DMS53 (cell line): ENCODE measurements around the gene CA5A.

Experiments used
- DNase-seq: peaks from one replicate; lab custom pipeline; 2025; lab: John Stamatoyannopoulos, UW

The CA5A gene

DNA sequence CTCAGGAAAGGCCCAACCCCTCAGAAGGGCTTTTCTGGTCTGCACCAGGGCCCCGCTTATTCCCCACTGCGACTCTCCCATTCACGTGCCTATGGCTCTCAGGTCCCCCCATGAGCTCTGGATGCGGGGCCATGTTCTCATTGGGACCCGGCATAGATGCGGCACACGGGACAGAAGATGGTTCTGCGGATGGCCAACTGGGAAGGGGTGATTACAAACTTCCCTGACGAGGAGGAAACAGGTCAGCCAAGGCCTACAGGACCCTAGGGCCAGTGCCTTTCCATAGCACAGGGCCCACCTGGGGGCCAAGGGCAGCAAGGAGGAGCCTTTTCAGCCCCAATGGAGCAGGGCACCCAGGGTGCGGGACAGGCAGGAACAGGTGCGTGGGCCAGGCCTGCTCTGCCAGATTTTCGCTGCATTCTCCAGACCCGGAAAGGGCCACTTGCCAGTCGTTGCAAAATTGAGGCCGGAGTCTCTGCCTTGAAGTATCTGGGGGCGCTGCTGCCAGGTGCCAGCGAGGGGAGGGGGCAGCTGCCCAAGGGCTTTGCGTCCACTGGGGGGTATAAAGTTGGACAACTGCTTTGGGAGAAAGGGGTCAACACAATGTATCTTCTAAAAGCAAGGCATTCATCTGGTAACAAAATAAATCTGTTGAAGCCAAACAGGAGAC, 87.5 kb downstream of the CA5A start:
- DNase-seq: no peak

DNA sequence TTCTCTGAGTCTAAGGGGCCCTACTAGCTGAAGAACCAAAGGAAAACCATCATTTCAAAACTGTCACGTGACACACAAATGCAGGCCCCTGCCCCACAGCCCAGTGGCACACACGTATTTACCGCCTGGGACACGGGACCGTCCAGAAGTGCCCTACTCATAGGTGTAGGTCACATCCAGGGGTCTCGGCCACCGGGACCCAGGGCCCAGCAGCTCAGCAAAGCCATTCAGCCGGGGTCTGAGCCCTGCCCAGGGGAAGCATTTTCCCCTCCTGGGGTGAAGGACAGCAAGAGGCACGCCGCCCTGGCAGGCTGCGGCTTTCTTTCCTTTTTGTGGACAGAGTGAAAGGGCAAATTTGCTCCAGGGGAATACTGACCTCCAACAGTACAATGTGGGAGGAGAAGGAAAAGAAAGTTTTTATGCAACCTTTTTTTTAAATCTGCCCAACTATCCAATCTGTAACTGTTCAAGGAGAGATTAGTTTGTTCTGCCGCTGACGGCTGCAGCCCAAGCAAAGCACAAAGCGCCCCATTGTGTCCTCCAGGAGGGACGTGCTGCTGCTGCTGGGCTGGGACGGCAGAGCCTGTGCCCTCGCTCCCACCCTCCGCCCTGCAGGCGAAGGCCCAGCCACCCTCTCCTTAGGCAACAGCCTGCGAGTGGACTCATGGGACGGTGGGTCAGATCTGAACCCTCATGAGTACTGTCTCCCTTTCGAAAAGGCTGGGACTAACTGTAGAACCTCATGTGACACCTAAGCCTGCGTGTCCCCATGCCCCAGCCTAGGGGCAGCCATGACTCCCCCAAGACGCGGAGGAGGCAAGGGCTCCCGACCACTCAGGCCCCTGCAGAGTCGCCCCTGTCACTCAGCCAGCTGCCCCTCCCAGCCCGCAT, 88.3 kb downstream of the CA5A start:
- no peak for DNase-seq

DNA sequence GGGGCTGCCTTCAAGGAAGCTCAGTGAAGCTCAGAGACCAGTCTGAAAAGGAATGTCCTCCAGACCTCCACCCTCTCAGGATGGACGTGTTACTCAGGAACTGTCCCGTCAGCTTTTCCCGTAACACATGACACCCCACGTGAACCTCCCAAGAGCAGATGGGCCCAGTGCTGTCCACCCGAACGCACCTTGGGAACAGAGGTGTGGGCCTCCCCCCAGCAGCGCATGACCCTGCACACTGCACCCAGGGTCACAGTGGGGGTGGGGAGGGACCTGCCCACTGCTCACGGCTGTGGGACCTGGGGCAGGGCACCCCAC, 88.9 kb downstream of the CA5A start:
- no peak for DNase-seq

DNA sequence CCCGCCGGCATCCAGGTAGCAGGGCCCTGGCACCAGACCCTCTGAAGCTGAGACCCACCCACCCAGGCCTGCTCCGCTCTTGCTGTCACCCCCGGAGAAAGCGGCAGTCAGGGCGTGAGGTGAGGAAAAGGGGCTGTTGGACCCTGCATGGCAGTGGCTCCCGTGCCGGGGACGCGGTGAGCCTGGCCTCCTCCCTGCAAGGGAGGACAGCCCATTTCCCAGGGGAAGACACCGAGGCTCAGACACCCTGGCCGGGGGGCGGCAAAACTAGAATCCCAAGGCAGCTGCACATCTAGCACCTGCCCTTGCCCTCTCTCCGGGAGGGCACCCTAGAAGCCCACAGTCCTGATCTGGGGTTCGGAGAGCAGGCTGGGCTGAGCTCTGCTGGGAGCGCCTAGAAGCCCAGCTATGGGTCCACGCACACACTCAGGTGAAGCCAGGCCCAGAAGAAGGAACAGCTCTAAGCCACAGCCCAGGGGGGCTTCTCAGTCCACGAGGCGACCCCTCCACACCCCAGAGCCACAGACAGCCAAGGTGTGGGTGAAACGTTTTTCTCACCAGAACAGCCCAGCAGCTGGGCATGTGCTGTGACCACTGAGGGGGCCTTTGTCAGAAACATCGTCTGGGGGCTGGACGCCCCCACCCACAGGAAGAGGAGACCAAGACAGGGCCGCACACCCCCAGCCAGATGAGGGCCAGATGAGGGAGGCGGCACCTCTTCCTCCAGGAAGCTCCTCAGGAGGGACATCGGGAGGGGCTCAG, 89.4 kb downstream of the CA5A start:
- DNase-seq: no peak

DNA sequence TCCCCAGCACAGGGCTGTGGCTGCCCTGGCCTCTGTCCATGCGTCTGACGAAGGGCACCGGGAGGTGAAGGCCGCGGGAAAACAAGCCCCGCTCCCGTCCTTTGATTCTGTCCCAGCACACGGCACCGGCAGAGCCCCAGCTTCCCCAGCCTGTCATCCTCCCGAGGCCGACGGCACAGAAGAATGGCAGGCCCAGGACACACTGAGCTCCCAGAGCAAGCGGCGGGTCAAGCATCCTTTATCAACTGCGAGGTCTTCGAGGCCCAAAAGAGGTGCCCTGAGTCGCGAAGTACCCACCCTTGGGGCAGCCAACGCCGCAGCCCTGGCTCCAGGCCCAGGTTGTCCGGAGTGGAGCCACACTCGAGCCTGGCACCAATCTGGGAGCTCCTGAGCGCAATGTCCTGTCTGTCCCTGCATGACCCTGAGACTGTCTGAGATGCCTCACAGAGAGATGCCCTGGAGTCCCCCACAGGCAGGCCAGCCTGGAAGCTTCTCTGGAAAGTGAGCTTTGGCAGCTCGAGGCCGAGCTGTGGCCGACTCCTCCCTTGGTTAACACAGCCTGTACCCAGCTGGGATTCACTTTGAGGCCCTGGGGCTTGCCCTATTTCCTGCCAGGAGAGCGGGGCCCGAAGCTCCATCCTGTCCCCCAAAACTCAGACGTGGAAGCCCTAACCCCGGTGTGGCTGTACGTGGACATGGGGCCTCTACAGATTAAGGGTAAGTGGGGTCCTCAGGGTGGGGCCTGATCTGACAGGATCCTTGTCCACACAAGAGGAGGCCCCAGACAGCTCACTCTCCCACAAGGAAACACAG, 90.3 kb downstream of the CA5A start:
- no peak for DNase-seq

DNA sequence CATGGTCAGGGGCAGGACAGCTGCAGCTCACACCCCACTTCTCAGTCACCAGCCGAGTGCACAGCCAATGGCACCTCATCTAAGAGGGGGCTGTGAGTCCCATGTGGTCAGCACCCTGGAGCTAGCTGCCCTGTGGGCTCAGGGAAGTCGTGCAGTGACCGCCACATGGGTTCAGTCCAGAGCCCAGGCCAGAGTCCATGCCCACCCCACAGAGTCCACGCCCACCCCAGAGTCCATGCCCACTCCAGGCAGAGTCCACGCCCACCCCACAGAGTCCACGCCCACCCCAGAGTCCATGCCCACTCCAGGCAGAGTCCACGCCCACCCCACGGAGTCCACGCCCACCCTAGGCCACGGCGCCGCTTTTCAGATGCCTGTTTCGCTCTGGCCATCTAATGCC, 91.1 kb downstream of the CA5A start:
- DNase-seq: no peak

GRCh38 chr16:87844809-87845208, 91.5 kb downstream of the CA5A start:
- DNase-seq: no peak

- no peak for DNase-seq
Observed at GRCh38 chr16:87844120-87844733, 92.1 kb downstream of the CA5A start.

GRCh38 chr16:87843678-87844105, 92.6 kb downstream of the CA5A start:
- DNase-seq: no peak

DNA sequence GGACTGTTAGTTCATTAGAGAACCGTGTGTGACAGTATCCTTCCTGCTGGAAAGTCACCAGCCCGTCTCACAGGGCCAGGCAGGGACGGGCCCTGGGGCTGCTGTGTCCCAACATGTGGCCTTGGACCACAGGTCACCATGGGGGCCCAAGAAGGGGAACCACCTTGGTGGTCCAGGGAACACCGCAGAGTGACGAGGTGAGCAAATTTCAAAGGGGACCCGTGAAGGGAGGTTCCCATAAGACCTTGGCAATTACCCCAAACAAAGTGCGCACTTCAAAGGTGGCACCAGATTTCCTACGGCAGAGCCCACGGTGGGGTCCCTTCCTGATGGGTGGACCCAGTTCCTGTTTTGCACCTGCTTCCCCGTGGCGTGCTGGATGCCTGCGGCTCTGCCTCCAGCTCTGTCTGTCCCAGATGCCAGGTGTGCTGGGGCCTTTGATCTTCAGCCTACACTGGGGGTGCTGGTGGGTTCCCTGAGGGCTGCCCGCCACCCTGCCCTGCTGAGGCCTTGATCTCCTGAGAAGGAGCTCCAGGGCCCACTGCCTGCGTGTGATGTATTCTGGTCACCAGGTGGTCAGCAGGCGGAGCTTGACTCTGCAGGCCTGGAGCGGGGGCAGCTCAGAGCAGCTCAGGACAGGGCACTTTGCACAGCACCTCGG, 94.0 kb downstream of the CA5A start:
- no peak for DNase-seq

GRCh38 chr16:87841340-87842208, 94.8 kb downstream of the CA5A start:
- DNase-seq: no peak

DNA sequence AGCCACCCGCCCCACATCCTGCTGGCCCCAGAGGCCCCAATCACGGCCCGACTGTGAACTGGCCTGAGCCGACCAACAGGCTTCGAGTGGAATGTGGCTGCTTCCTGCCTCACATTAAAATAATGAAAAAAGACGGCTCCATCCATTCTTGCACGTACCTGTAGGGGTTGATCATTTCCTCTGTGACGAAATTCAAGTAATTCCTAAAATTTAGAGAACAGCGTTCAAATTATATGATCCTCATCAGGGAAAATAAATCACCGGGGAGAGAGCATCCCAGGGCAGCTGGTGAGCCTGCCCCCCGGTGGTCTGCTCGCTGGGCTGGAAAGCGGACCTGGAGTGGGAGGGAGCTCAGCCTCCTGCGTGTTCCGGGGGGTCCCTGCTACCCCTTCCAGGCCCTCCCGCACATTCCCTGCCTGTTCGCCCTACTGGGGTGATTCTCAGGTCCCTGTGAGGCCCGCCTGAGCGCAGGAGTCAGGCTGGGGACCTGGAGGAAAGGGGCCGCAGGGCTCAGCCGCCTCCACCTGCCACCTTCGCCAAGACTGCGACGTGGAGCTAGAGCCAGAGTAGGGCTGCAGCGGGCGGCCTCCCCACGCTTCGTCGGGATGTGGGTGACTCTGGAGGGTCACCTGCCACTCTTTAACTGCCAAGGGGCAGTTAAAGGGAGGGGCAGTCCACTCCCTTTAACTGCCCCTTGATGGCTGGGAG, 95.9 kb downstream of the CA5A start:
- DNase-seq: no peak

DNA sequence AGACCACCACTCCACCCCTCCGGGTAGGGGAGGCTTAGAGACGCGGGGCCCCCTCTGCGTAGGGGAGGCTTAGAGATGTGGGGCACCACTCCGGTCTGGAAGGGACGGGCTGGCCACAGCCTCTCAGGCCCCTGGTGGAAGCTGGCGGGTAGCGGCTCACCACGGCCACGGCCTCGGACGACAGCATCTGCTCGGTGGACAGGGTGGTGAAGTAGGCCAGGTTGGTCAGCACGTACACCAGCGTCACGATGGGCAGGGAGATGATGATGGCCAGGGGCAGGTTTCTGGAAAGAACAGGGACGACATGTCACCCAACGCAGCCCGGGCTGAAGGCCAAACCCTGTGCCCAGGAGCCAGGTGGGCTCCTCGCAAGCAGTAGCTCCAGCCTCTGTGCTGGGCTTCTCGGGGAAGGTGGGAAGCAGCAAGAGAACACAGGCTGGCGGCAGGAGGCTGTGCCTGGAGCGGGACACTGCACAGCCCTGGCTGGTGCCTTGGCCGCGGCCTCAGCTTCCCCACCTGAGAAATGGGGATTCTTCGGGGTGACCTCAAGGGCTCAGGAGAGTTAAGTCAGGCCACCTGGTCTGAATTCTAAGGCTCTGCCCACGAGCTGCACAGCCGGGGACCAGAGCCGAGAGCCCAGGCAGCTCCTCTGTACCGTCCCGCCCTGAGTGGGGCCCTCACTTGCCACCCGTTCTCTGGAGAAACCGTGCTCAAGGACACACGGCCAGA, 96.6 kb downstream of the CA5A start:
- no peak for DNase-seq

GRCh38 chr16:87838643-87839541, 97.4 kb downstream of the CA5A start:
- DNase-seq: no peak
